DMS79 (cell line): ENCODE measurements around the gene SCN2A.
"Not testable (repeated sequence)": the region's sequence is repeated elsewhere in the genome, so short reads cannot be mapped to it uniquely, and the experiment has no call there.

Experiments
- DNase-seq: peaks from one replicate; lab custom pipeline; 2025; lab: John Stamatoyannopoulos, UW

SCN2A gene

DNA sequence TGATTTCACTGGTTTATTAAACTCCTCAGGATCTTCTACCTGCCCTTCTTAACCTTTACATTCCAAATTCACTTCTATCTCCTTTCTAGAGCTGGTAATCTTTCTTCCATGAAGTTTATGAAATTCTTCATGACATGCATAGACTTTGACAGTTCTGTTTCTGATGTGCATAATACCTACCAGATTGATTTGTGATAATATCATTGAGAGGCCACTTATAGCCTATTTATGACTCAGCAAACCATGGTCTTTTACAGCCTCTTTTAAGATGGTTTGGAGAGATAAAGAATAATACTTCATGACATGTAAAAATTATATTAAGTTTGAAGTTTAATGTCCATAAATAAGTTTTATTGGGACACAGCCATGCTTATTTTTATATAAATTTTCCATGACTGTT lies 14.0 kb downstream of the SCN2A start:
- DNase-seq = no peak

DNA sequence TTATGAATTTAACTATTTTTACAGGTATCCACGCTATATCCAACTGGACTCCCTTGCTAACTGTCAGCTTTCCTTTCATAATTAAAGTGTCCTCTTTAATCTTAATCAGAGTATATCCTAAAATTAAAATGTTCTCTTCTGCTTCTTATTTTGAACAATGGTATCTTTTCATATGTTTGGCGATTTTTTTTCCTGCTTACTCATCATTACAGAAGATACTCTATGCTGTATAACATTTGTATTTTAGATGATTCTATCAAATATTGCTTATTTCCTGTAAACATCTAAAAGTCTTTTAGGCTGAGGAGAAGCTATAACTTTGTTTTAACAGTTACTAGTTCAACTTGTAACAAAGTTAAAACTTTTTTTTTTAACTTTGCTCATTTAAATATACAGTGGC lies 17.4 kb downstream of the SCN2A start:
- no peak for DNase-seq

DNA sequence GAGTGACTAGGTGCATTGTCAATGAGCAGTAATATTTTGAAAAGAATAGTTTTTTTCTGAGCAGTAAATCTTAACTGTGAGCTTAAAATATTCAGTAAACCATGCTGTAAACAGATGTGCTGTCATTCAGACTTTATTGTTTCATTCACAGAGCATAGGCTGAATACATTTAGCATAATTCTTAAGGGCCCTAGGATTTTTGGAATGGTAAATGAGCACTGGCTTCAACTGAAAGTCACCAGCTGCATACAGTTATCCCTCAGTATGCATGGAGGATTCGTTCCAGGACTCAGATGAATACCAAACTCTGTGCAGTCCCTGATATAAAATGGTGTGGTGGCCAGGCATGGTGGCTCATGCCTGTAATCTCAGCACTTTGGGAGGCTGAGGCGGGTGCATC lies 21.1 kb downstream of the SCN2A start:
- DNase-seq = not testable (repeated sequence)

- no peak for DNase-seq
Measured at GRCh38 chr2:165268754-165269153, 29.5 kb downstream of the SCN2A start.

- no peak for DNase-seq
Measured at GRCh38 chr2:165273176-165273575, 34.0 kb downstream of the SCN2A start.

DNA sequence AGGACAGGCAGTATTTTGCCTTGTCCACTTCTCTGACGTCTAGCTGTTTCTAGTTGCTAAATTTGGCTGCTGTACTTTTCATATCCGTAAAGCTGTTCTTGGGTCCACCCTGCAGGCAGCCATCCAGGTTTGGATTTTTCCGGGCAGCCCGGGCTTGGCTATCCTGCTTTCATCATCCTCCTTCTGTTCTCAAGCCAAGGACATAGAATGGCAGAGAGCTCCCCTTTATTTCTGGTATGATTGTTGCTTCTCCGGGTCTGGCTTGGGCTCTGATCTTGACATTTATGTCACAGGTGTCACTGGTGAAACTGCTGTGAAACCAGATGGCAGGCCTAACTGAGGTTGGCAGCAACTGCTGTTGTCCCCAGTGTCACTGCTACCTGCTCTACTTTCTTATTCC lies 35.5 kb downstream of the SCN2A start:
- no peak for DNase-seq

GRCh38 chr2:165275932-165276331 lies 36.7 kb downstream of the SCN2A start:
- peak; percentile 8 for DNase-seq

GRCh38 chr2:165277295-165277694 lies 38.1 kb downstream of the SCN2A start:
- DNase-seq = peak; percentile 63

DNA sequence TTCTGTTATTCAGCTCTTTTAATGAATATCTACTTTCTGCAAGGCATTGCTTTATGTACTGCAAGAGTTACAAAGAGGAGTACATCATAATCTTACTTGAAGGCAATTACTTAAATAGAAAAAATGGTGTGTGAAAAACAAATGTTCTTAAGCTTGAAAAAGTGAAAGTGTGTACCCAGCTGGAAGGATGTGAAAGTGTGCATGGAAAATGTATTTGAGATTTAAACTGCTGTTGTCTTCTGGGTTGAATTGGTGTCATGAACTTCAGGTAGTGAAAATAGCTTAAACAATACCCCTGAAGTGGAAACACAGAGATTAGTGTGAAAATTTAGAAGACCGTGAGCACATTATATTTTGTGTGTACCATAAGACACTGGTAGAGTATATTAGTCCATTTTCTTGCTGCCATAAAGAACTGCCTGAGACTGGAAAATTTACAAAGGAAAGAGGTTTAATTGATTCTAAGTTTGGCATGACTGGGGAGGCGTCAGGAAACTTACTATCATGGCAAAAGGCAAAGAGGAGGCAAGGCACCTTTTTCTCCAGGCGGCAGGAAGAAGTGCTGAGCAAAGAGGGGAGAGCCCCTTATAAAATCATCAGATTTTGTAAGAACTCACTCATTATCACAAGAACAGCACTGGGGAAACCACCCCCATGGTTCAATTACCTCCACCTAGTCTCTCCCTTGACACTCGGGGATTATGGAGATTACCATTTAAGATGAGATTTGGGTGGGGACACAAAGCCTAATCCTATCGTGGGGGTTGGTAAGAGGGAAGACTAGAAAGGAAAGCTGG lies 38.8 kb downstream of the SCN2A start:
- DNase-seq = no peak

GRCh38 chr2:165280356-165280755 lies 41.1 kb downstream of the SCN2A start:
- no peak for DNase-seq

GRCh38 chr2:165281387-165281786 lies 42.2 kb downstream of the SCN2A start:
- no peak for DNase-seq

DNA sequence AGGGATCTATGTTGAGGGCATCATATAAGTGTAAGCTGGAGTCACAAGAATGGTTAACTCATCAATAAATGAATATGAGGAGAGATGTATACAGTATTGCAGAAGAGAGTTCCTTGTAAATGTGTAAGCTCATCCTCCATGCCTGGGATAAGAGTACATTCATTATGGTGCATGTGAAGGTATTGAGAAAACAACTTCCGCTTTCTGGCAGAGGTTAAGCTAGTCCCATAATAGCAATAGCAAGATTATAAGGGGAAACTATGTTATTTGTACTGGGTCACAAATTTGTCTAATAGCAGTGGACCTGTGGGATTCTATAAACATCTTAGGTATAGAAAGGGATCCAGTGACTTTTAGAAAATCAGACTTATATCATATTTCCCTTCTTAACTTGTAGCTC lies 44.1 kb downstream of the SCN2A start:
- no peak for DNase-seq

- DNase-seq = no peak
Measured at GRCh38 chr2:165287094-165287778, 48.0 kb downstream of the SCN2A start.

DNA sequence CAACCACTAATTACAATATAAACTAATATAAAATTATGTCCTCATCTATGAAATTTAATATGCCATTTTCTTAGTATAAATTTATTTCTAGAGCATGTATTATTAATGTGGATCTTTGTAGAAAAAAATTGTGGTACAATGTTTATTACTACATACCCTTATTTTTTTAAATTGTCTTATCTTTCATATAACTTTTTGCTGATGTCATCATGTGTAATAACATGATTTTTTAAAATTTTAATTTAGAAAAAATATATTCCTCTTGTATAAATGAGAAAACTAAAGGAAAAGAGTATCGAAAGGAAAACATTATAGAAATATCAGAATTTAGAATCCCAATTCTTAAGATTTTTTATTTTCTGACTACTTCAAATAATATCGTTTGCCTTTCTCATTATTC lies 49.9 kb downstream of the SCN2A start:
- DNase-seq = no peak

DNA sequence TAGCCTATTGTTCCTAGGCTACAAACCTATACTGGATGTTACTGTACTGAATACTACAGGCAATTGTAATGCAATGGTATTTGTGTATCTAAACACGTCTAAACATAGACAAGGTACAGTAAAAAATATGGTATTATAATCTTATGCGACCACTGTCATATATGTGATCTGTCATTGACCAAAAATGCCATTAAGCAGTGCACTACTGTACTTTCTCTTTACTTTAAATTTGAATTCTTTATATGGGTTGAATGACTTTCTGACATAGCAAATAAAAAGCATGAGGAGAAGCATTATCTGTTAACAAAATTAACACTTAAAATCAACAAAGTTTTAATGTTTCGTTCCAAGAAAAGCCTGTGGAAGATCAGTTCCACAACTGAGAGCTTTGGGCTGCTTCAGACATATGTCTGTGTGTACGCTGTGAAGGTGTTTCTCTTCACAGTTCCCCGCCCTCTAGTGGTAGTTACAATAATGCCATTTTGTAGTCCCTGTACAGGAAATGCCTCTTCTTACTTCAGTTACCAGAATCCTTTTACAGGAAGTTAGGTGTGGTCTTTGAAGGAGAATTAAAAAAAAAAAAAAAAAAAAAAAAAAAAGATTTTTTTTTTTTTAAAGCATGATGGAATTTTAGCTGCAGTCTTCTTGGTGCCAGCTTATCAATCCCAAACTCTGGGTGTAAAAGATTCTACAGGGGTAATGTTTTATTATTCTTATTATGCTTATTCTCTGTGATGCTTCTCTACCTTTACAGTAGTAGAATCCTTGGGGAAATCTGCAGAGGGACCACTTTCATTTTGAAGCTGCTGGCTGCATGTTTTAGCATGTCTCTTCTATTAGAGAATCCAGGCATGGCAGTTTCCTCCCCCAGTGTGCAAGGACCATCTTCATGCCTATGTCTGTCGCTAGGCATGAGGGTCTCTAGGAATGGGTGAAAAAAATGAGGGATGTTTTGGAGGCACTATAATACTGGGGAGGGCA lies 54.5 kb downstream of the SCN2A start:
- DNase-seq = peak; percentile 26

DNA sequence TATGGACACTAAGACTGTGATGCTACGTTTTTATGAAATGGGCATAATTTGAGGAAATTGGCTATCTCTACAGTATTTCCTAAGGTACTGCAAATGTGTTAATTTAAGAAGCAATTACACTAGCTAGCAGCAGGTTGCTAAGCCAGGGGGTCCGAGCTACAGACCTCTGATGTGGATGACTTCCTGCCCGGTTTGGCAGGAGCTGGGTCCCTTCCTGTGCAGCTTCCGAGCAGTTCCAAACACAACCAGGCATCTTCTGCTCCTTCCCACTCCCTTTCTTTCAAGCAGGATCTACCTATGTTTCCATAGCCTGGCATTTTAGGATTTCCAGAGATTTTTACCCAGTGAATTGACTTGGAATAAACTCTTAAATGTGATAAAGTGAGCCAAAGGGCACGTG lies 55.7 kb downstream of the SCN2A start:
- no peak for DNase-seq

GRCh38 chr2:165295643-165296042 lies 56.4 kb downstream of the SCN2A start:
- no peak for DNase-seq

GRCh38 chr2:165305391-165306096 lies 66.3 kb downstream of the SCN2A start:
- DNase-seq = no peak

- DNase-seq = no peak
Measured at GRCh38 chr2:165307317-165307716, 68.1 kb downstream of the SCN2A start.

DNA sequence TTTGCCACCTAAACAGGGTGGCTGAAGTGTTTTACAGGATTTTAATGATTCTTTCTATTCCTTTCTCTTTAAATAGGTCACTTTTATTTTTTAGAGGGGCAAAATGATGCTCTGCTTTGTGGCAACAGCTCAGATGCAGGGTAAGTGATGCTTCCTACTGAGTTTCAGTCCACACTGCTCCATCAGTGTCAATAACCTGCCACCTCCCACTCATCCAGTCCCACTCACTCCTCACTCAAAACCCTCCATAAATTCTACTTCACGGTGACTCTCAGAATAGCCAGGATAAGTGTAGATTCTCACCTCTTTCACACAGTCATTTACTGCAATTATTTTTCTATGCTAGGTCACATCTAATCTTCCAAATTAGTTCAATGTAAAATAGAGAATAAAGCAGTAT lies 72.7 kb downstream of the SCN2A start:
- DNase-seq = no peak

GRCh38 chr2:165312999-165313398 lies 73.8 kb downstream of the SCN2A start:
- DNase-seq = no peak

- no peak for DNase-seq
Measured at GRCh38 chr2:165313509-165313908, 74.3 kb downstream of the SCN2A start.
